Right kidney (tissue), 1 donor: ENCODE data around the gene TBC1D24.
"Not testable (repeated sequence)": the region's sequence is repeated elsewhere in the genome, so short reads cannot be mapped to it uniquely, and the experiment has no call there.

Source experiments
- DNase-seq: peaks from one replicate; pipeline ENCODE4 v3.0.0-alpha.2; 2016

The TBC1D24 gene

DNA sequence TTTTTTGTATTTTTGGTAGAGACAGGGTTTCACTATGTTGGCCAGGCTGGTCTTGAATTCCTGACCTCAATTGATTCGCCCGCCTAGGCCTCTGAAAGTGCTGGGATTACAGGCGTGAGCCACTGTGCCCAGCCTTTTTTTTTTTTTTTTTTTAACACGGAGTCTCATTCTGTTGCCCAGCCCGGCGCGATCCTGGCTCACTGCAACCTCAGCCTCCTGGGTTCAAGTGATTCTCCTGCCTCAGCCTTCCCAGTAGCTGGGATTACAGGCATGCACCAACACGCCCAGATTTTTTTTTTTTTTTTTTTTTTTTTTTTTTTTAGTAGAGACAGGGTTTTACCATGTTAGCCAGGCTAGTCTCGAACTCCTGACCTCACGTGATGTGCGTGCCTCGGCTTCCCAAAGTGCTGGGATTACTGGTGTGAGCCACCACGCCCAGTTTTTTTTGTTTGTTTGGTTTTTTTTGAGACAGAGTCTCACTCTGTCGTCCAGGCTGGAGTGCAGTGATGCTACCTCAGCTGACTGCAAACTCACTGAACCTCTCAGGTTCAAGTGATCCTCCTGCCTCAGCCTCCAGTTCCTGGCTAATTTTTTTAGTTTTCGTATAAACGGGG, 58.3 kb downstream of the TBC1D24 start:
- DNase-seq = not testable (repeated sequence)

- no peak for DNase-seq
Observed at GRCh38 chr16:2533912-2534311, 59.0 kb downstream of the TBC1D24 start.

DNA sequence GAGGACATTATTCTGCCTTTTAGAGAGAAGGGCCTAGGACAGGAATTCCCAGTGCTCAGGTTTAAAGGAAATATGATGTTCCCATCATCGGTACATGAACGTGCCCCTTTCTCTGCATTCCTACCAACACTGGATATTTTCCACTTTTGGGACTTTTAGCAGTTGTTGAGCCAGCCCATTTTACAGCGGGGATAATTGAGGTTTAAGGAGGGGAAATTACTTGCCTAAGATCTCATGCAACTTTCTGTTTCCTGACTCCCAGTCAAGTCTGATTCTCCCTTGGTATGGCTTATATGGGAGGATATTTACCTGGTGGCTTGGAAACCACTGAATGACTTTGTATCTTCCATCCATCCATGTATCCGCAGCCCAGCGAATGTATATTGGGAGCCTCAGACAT, 59.4 kb downstream of the TBC1D24 start:
- DNase-seq = not testable (repeated sequence)

DNA sequence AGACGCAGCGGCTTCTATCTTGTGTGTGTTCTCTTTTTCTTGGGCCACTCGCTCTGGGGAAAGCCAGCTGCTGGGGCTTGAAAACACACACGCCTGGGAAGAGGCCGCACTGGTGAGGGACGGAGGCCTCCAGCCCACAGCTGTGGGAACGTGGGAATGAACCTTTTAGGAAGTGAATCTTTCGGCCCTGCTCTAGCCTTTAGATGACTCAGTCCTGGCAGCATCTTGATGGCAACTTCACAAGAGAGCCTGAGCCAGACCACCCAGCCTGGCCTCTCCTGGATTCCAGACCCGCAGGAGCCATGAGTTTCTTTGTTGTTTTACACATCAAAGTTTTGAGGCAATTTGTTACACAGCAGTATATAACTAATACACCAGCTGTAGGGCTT, 60.7 kb downstream of the TBC1D24 start:
- no peak for DNase-seq

DNA sequence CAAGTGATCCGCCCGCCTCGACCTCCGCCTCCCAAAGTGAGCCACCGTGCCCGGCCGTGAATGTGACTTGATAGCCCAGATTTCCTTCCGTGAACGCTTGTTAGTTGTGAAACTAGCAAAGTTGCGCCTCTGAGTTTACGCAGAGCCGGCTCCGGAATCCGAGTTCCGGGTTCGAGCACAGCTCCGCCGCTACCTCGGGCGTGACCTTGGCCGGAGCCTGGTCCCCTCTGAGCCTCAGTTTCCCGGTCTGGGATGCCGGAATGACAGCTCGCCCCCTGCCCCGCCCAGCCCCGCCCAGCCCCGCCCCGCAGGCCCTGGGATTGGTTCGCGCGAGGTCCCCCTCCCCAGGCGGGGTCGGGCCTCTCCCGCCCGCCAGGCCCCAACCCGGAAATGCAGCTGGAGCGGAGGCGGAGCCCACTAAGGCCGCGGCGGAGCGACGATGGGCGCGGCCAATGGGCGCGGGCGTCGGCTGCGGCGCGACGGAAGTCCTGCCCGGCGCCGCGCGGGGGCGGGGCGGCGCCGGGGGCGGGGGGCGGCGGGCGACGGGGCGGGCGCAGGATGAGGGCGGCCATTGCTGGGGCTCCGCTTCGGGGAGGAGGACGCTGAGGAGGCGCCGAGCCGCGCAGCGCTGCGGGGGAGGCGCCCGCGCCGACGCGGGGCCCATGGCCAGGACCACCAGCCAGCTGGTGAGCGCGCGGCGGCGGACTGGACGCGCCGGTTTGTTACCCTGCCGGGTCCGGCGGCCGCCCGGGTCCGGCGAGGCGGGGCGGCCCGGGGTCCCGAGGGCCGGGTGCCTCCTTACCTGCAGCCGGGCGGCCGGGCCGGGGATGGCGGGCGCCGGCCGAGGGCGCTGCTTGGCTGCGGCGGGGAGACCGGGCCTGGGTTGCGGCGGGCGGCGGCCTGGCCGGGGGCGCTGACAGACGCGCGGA, 62.8 kb downstream of the TBC1D24 start, which contains the start of gene PDPK1:
TSS of gene PDPK1 (plus strand) at position 571 of the 929 bp plus-strand sequence. CDS start at position 663, 92 bp downstream.
- DNase-seq = peak; percentile 80

DNA sequence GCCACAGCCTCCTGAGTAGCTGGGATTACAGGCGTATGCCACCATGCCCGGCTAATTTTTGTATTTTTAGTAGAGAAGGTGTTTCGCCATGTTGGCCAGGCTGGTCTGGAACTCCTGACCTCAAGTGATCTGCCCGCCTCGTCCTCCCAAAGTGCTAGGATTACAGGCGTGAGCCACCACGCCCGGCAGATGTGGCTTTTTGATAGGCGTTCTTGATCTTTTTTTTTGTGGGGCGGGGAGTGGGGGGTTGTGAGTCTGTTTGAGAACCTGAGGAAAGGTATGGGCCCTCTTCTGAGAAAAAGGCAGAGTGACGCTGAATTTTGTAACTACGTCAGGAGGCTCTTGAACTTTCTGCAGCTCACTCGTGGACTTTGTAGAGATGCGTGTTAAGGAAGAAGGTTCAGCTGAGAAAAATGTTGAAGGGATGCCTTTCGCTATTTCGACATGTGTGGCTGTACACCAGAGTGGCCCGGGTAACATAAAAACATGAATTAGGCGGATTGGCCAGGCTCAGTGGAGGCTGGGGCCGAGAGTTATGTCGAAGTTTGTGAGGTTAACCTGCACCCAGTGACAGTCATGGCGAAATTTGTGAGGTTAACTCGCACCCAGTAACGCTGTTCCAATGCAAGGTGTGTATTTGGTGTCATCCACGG, 64.4 kb downstream of the TBC1D24 start:
- DNase-seq = not testable (repeated sequence)

DNA sequence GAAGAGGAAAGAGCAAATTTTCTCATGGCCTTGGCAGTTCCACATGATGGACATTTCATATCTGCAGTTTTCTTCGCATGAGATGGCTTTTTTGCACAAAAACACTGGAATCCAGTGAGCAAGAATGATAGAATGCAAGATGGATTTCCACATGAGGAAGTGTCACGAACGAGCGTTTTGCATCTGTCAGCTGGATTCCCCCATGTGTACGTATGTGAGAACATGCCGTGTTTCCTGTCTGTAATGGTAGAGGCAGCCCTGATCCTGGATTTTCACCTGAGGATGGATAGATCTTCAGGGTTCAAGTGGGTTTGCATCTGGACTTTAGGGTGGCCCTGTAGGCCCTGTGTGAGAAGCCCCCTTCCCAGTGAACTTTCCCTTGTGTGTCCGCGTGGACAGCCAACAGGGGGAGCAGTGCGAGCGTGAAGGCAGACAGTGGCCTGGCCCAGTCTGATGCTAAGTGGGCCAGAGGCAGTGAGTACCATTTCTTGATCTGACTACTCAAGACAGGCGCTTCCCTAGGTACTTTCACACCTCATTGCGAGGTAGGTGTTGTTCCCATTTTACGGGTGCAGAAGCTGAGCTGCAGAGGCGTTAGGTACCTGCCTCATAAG, 65.0 kb downstream of the TBC1D24 start:
- DNase-seq = not testable (repeated sequence)

- not testable (repeated sequence) for DNase-seq
Observed at GRCh38 chr16:2540912-2541311, 66.0 kb downstream of the TBC1D24 start.

DNA sequence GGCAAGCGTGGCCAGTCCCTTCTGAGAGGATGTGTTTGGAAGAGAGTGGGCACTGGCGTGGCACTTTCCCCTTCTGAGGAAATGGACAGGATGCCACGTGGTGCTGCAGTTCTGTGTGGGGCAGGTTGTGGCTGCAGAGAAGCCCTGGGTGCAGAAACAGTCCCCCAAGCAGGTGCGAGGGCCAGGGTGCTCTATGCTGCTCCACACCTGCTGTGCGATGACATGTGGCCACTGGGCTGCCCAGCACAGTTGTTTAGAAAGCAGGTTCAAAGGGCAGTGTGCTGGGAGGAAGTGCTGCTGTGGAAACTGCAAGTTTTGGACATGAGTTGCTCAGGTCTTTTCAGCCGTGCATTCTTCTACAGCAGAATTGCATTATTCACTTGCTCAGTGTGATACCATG, 66.5 kb downstream of the TBC1D24 start:
- not testable (repeated sequence) for DNase-seq

DNA sequence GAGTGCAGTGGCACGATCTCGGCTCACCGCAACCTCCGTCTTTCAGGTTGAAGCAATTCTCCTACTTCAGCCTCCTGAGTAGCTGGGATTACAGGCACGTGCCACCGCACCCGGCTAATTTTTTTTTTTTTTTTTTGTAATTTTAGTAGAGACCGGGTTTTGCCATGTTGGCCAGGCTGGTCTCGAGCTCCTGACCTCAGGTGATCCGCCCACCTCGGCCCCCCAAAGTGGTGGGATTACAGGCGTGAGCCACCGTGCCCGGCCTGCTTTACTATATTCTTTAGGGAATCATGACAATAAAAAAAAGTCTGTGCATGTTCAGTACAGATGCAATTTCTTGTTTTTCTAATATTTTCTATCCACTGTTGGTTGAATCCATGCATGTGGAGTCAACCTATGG, 68.8 kb downstream of the TBC1D24 start:
- not testable (repeated sequence) for DNase-seq

DNA sequence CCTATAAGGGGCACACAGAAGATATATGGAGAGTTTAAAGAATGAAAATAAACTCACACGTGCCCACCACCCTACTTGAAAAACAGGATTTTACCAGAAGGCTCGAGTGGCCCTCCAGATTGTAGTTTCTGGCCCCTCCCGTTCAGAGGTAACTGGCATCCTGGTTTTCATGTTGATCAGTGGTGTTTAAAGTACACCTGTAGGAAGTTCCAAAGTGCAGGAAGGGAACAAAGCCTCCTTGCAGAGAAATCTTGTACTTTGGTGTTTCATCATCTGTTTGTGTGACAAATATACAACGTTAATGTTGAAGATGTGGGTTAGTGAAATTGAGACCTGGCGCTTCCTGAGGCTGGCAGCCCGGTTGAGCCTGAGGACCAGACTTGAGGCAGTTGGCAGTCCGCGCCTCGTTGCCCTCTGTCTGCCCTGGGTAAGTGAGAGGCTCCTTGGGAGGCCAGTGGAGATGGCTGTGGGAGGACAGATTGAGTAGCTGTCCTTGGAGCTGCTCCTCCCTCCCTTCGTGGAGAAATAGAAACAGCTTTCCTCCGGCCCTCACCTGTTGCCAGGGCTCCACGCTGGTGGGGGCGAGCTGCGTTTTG, 75.5 kb downstream of the TBC1D24 start:
- DNase-seq = not testable (repeated sequence)

DNA sequence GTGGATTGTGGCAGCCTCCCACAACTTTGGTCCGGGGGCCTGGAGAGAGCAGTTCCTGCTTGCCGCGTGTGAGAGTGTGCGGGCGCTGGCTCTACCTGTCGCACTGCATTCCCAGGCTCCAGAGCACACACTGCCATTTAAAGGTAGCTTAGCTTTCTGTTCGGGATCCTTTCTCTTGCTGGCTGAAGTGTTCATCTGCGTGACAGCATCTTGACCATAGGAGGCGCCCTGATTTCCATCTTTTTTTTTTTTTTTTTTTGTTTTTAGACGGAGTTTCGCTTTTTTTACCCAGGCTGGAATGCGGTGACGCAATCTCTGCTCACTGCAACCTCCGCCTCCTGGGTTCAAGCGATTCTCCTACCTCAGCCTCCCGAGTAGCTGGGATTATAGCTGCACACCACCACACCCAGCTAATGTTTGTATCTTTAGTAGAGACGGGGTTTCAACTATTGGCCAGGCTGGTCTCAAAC, 76.5 kb downstream of the TBC1D24 start:
- DNase-seq = not testable (repeated sequence)

DNA sequence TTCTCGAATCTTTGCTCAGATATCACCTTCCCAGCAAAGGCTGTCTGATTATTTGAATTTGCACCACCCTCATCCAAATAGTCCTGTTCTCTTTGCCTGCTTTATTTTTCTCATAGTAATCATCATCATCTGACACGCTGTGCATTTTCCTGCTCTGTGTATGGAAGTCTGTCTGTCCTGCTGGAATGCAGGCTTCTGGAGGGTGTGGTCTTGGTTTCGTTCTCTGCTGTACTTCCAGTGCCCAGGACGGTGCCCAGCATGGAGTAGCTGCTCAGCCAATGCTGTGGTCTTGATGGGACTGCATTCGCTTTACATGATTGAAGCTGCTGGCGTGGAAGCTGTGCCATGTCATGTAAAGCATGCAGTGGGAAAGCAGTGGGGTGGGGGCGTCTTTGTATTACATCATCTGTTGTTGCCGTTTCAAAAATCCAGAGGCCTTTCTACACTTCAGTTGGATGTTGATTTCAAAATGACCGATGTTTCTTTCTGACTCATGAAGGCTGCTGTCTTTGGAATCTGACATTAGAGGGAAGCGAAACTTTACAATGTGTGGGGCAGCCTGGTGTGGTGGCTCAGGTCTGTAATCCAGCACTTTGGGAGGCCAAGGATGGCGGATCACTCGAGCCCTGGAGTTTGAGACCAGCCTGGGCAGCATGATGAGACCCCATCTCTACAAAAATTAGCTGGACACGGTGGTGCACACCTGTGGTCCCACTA, 79.9 kb downstream of the TBC1D24 start:
- not testable (repeated sequence) for DNase-seq
